Loucy (cell line): Measurements from ENCODE around the gene SLC12A2.

Experiments
- H2AFZ ChIP-seq: fragments of 200-600 bp; sonication (generic); 2 replicates; pipeline ENCODE4 v1.6.0; 2016; ENCODE audit warnings: antibody characterized with exemption, mild to moderate bottlenecking, low read length, moderate library complexity
- H3F3A ChIP-seq: fragments of 200-600 bp; 2 replicates; pipeline ENCODE4 v1.6.0; 2016; ENCODE audit warnings: antibody characterized with exemption, low read depth, mild to moderate bottlenecking
- H3K27me3 ChIP-seq: fragments of 200-600 bp; sonication (generic); 2 replicates; pipeline ENCODE4 v1.6.1; 2014; ENCODE audit warnings: low read length, mild to moderate bottlenecking; ENCODE audit not compliant: insufficient read depth, poor library complexity, severe bottlenecking
- H3K36me3 ChIP-seq: fragments of 200-600 bp; sonication (generic); 2 replicates; pipeline ENCODE4 v1.6.1; 2016; ENCODE audit warnings: low read length; ENCODE audit not compliant: insufficient read depth
- H3K4me1 ChIP-seq: fragments of 200-600 bp; sonication (generic); 2 replicates; pipeline ENCODE4 v1.5.1; 2014; ENCODE audit warnings: low read length, mild to moderate bottlenecking; ENCODE audit not compliant: insufficient read depth, poor library complexity, severe bottlenecking
- H3K4me2 ChIP-seq: fragments of 200-600 bp; sonication (generic); 2 replicates; pipeline ENCODE4 v1.6.0; 2014; ENCODE audit warnings: antibody characterized with exemption, low read length, low read depth, mild to moderate bottlenecking; ENCODE audit not compliant: poor library complexity, severe bottlenecking
- H3K4me3 ChIP-seq: fragments of 200-600 bp; sonication (generic); 2 replicates; pipeline ENCODE4 v1.5.1; 2014; ENCODE audit warnings: low read length, mild to moderate bottlenecking, mixed read lengths; ENCODE audit not compliant: poor library complexity, severe bottlenecking
- H3K79me2 ChIP-seq: fragments of 200-600 bp; sonication (generic); 2 replicates; pipeline ENCODE4 v1.6.1; 2014; ENCODE audit warnings: low read length; ENCODE audit not compliant: insufficient read depth
- H3K9ac ChIP-seq: fragments of 200-600 bp; sonication (generic); 2 replicates; pipeline ENCODE4 v1.6.0; 2014; ENCODE audit warnings: mild to moderate bottlenecking, low read depth, low read length, moderate library complexity; ENCODE audit not compliant: poor library complexity, severe bottlenecking
- H3K9me2 ChIP-seq: fragments of 200-600 bp; sonication (generic); replicated peaks from 2 replicates; pipeline ENCODE4 v1.6.1; 2016; ENCODE audit warnings: low read depth, low read length, mixed read lengths
- H3K9me3 ChIP-seq: fragments of 200-600 bp; sonication (generic); 2 replicates; pipeline ENCODE4 v1.6.1; 2014; ENCODE audit warnings: mild to moderate bottlenecking, antibody characterized with exemption, low read length, low read depth; ENCODE audit not compliant: insufficient read depth
- H4K20me1 ChIP-seq: fragments of 200-600 bp; sonication (generic); 2 replicates; pipeline ENCODE4 v1.6.0; 2014; ENCODE audit warnings: antibody characterized with exemption, low read length, mild to moderate bottlenecking; ENCODE audit not compliant: insufficient read depth, poor library complexity, severe bottlenecking
- CTCF ChIP-seq: fragments of 200-600 bp; sonication (generic); conservative IDR thresholded peaks from 2 replicates; pipeline ENCODE4 v1.5.1; 2014; ENCODE audit warnings: mild to moderate bottlenecking, antibody characterized with exemption, low read length
- EZH2phosphoT487 ChIP-seq: fragments of 200-600 bp; IDR thresholded peaks from 2 replicates; pipeline ENCODE4 v1.6.1; 2018; ENCODE audit warnings: antibody characterized with exemption, mild to moderate bottlenecking, moderate library complexity, borderline replicate concordance

Gene SLC12A2

GRCh38 chr5:128100860-128101557 is 17.4 kb downstream of the SLC12A2 start:
- Histone ChIP-seq H3K27me3 (no peaks in the 10 kb centered on the region), H3K4me3 (no peak overlapping the region), H4K20me1 (no peaks in the 10 kb centered on the region), H3K9me2 (no peaks in the 10 kb centered on the region), H3F3A (no peaks in the 10 kb centered on the region), H3K9me3 (peaks cover 11% of the 10 kb centered on the region; the same call in 1 of the 2 replicates), H3K79me2 (no peaks in the 10 kb centered on the region), H3K4me1 (no peaks in the 10 kb centered on the region), H2AFZ (no peak overlapping the region), H3K4me2 (no peak overlapping the region), H3K9ac (no peak overlapping the region), H3K36me3 (no peaks in the 10 kb centered on the region)
- TF ChIP-seq EZH2phosphoT487 (no peak), CTCF (no peak)

GRCh38 chr5:128101676-128102075 is 18.1 kb downstream of the SLC12A2 start:
- Histone ChIP-seq H3F3A (no peaks in the 10 kb centered on the region), H3K9me2 (no peaks in the 10 kb centered on the region), H3K79me2 (no peaks in the 10 kb centered on the region)

GRCh38 chr5:128105203-128105602 is 21.6 kb downstream of the SLC12A2 start:
- H3K4me2 ChIP-seq, result no peak overlapping the region
- H3K36me3 ChIP-seq, result no peaks in the 10 kb centered on the region
- no peaks in the 10 kb centered on the region for H3F3A ChIP-seq
- H2AFZ ChIP-seq, result no peak overlapping the region
- no peak for TF ChIP-seq CTCF
- no peak for TF ChIP-seq EZH2phosphoT487
- no peaks in the 10 kb centered on the region for H3K79me2 ChIP-seq
- H3K27me3 ChIP-seq, result no peaks in the 10 kb centered on the region
- no peaks in the 10 kb centered on the region for H3K4me1 ChIP-seq
- H3K9me2 ChIP-seq, result no peaks in the 10 kb centered on the region
- H3K9ac ChIP-seq, result no peak overlapping the region
- H3K4me3 ChIP-seq, result no peak overlapping the region
- no peaks in the 10 kb centered on the region for H3K9me3 ChIP-seq
- H4K20me1 ChIP-seq, result no peaks in the 10 kb centered on the region

More at GRCh38 chr5:128101676-128102075, 18.1 kb downstream of the SLC12A2 start:
- H3K9ac ChIP-seq, result no peak overlapping the region
- TF ChIP-seq CTCF (no peak), EZH2phosphoT487 (no peak)
- no peak overlapping the region for H2AFZ ChIP-seq
- H3K9me3 ChIP-seq, result peaks cover 11% of the 10 kb centered on the region; the same call in 1 of the 2 replicates
- H3K27me3 ChIP-seq, result no peaks in the 10 kb centered on the region
- H3K4me3 ChIP-seq, result no peak overlapping the region
- no peaks in the 10 kb centered on the region for H3K4me1 ChIP-seq
- no peak overlapping the region for H3K4me2 ChIP-seq
- H3K36me3 ChIP-seq, result no peaks in the 10 kb centered on the region
- H4K20me1 ChIP-seq, result no peaks in the 10 kb centered on the region
